ENCODE data around the gene SLC26A8.

DNA sequence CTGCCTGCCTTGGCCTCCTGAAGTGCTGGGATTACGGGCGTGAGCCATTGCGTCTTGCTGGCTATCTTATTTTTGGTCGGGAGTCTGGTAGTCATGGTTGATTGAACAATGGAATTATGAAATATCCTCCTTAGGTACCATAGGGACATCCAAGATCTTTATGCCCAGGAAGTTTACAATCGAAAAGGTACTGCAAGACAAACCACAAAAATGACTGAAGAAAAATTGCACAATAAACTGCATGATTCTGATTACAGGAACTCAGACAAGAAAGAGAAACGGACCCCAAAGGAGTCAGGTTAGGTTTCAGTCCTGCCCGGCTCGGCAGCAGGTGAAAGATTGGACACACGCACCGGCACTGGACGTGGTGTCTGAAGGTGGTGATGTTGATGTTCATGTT lies 5.3 kb downstream of the SLC26A8 start:
- TF ChIP-seq, protein P1, sequence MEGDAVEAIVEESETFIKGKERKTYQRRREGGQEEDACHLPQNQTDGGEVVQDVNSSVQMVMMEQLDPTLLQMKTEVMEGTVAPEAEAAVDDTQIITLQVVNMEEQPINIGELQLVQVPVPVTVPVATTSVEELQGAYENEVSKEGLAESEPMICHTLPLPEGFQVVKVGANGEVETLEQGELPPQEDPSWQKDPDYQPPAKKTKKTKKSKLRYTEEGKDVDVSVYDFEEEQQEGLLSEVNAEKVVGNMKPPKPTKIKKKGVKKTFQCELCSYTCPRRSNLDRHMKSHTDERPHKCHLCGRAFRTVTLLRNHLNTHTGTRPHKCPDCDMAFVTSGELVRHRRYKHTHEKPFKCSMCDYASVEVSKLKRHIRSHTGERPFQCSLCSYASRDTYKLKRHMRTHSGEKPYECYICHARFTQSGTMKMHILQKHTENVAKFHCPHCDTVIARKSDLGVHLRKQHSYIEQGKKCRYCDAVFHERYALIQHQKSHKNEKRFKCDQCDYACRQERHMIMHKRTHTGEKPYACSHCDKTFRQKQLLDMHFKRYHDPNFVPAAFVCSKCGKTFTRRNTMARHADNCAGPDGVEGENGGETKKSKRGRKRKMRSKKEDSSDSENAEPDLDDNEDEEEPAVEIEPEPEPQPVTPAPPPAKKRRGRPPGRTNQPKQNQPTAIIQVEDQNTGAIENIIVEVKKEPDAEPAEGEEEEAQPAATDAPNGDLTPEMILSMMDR (IDR thresholded peaks at IDR 0.05) = no peak
- TF ChIP-seq POLR2AphosphoS5 (IDR thresholded peaks at IDR 0.05) = no peak
- no peak for TF ChIP-seq EP300 (IDR thresholded peaks at IDR 0.05)
- no peak for TF ChIP-seq POLR2A (IDR thresholded peaks at IDR 0.05)

Measured in stomach (tissue), 4 donors.